ENCODE results near the gene CD3D.

The CD3D gene

GRCh38 chr11:118328745-118329144, 13.8 kb downstream of the CD3D start:
- no peak for DNase-seq (ENCODE audit: extremely low spot score)
- no peak for TF ChIP-seq CTCF (IDR thresholded peaks at IDR 0.05; ENCODE audit: control extremely low read depth, extremely low read depth, low read depth, missing control alignments)
- ChIA-PET POLR2A (no interaction called here), CTCF (no interaction called here)

GRCh38 chr11:118325283-118325682, 17.2 kb downstream of the CD3D start:
- ChIA-PET CTCF (interaction anchor here (1.6 kb wide), 1 partner anchor 26 kb away, joined by 3 read pairs; no protein-coding TSS in a partner anchor), POLR2A (no interaction called here)
- TF ChIP-seq CTCF (IDR thresholded peaks at IDR 0.05; ENCODE audit: control extremely low read depth, extremely low read depth, low read depth, missing control alignments): no peak
- DNase-seq (ENCODE audit: extremely low spot score): no peak

- no peak for TF ChIP-seq CTCF (IDR thresholded peaks at IDR 0.05; ENCODE audit: control extremely low read depth, extremely low read depth, low read depth, missing control alignments)
- POLR2A ChIA-PET: no interaction called here
- CTCF ChIA-PET: interaction anchor here (0.6 kb wide), 1 partner anchor 27 kb away, joined by 3 read pairs; no protein-coding TSS in a partner anchor
- no peak for DNase-seq (ENCODE audit: extremely low spot score)
Measured at GRCh38 chr11:118322721-118323120, 19.8 kb downstream of the CD3D start.

- ChIA-PET POLR2A (no interaction called here), CTCF (no interaction called here)
- DNase-seq (ENCODE audit: extremely low spot score): no peak
- no peak for TF ChIP-seq CTCF (IDR thresholded peaks at IDR 0.05; ENCODE audit: control extremely low read depth, extremely low read depth, low read depth, missing control alignments)
Measured at GRCh38 chr11:118321386-118322082, 21.0 kb downstream of the CD3D start.

GRCh38 chr11:118320515-118320914, 22.0 kb downstream of the CD3D start:
- ChIA-PET CTCF (interaction anchor here (1.4 kb wide), 1 partner anchor 9 kb away, joined by 3 read pairs; no protein-coding TSS in a partner anchor), POLR2A (no interaction called here)
- TF ChIP-seq CTCF (IDR thresholded peaks at IDR 0.05; ENCODE audit: control extremely low read depth, extremely low read depth, low read depth, missing control alignments): no peak
- DNase-seq (ENCODE audit: extremely low spot score): no peak

- DNase-seq (ENCODE audit: extremely low spot score): no peak
- ChIA-PET POLR2A (no interaction called here), CTCF (interaction anchor here (1.2 to 1.4 kb wide), 2 partner anchors 8 to 20 kb away, joined by 3 read pairs; no protein-coding TSS in a partner anchor)
- TF ChIP-seq CTCF (IDR thresholded peaks at IDR 0.05; ENCODE audit: control extremely low read depth, extremely low read depth, low read depth, missing control alignments): no peak
Measured at GRCh38 chr11:118319337-118319707, 23.2 kb downstream of the CD3D start.
